K562 (cell line): ENCODE measurements around the gene TMEM135. TPM values are rescaled to one million over a fixed set of nuclear protein-coding genes. Genes with fewer than 3 reads are reported as not detected.

Experiments
- ARID1B ChIP-seq: fragments of 450-650 bp; IDR thresholded peaks from 2 replicates; pipeline ENCODE4 v1.6.1; 2016; ENCODE audit warnings: antibody characterized with exemption, mild to moderate bottlenecking, inconsistent platforms
- CBFB ChIP-seq: sonication (generic); formaldehyde crosslinking; IDR thresholded peaks from 2 replicates; pipeline ENCODE4 v1.4.0; 2020; ENCODE audit warnings: mild to moderate bottlenecking, missing genetic modification reagents
- CCNT2 ChIP-seq: IDR thresholded peaks from 2 replicates; pipeline ENCODE4 v1.6.1; 2011; ENCODE audit warnings: borderline replicate concordance, low read depth, mild to moderate bottlenecking, moderate library complexity, mixed read lengths, low read length; ENCODE audit not compliant: insufficient read length; ENCODE audit errors: extremely low read depth
- DIDO1 ChIP-seq: fragments of 450-650 bp; IDR thresholded peaks from 2 replicates; pipeline ENCODE4 v1.6.1; 2016; ENCODE audit warnings: low read depth, missing biosample characterization, missing genetic modification characterization
- HNRNPK ChIP-seq: fragments of 200-400 bp; formaldehyde crosslinking; IDR thresholded peaks from one replicate; pipeline ENCODE4 v1.6.1; 2018; ENCODE audit warnings: mild to moderate bottlenecking, low read depth, low read length; ENCODE audit not compliant: poor library complexity, severe bottlenecking
- KAT2B ChIP-seq: IDR thresholded peaks from one replicate; pipeline ENCODE4 v1.6.1; 2012; ENCODE audit warnings: low read depth, mild to moderate bottlenecking, control low read depth, inconsistent platforms, low read length, moderate library complexity
- KLF6 ChIP-seq: fragments of 250-450 bp; sonication (Bioruptor Pico); IDR thresholded peaks from 2 replicates; pipeline ENCODE4 v1.4.0; 2020; ENCODE audit warnings: mild to moderate bottlenecking, moderate library complexity, borderline replicate concordance
- MAFF ChIP-seq: IDR thresholded peaks from 2 replicates; pipeline ENCODE4 v1.6.1; 2012; ENCODE audit warnings: low read length, improper control_type of control experiment
- MAFG ChIP-seq: fragments of 450-650 bp; conservative IDR thresholded peaks from 2 replicates; pipeline ENCODE4 v1.6.1; 2016; ENCODE audit warnings: missing genetic modification characterization, missing compliant biosample characterization
- MAFK ChIP-seq: IDR thresholded peaks from 2 replicates; pipeline ENCODE4 v1.6.1; 2011; ENCODE audit warnings: low read length, improper control_type of control experiment
- MEF2A ChIP-seq: IDR thresholded peaks from 2 replicates; pipeline ENCODE4 v1.6.1; 2011; ENCODE audit warnings: low read depth, mild to moderate bottlenecking, low read length, moderate library complexity; ENCODE audit not compliant: control insufficient read depth
- POLR2H ChIP-seq: IDR thresholded peaks from 2 replicates; pipeline ENCODE4 v1.6.1; 2016; ENCODE audit warnings: missing genetic modification characterization, low read depth, mild to moderate bottlenecking, control low read depth, missing compliant biosample characterization, moderate library complexity
- SMAD2 ChIP-seq: fragments of 150-350 bp; IDR thresholded peaks from 2 replicates; pipeline ENCODE4 v1.6.1; 2014; ENCODE audit warnings: low read depth, mild to moderate bottlenecking, low read length
- THRAP3 ChIP-seq: fragments of 450-650 bp; IDR thresholded peaks from 2 replicates; pipeline ENCODE4 v1.6.1; 2016; ENCODE audit warnings: mild to moderate bottlenecking, inconsistent platforms, borderline replicate concordance
- ZNF133 ChIP-seq: fragments of 250-450 bp; sonication (Bioruptor Pico); IDR thresholded peaks from 2 replicates; pipeline ENCODE4 v1.4.0; 2020; ENCODE audit warnings: mild to moderate bottlenecking
- ZNF239 ChIP-seq: fragments of 250-450 bp; sonication (Bioruptor Pico); IDR thresholded peaks from 2 replicates; pipeline ENCODE4 v1.4.0; 2020; ENCODE audit warnings: mild to moderate bottlenecking
- ZNF766 ChIP-seq: fragments of 200-800 bp; sonication (Bioruptor generic); conservative IDR thresholded peaks from 2 replicates; pipeline ENCODE4 v1.6.1; 2016; ENCODE audit warnings: missing genetic modification characterization, missing compliant biosample characterization
- ZSCAN32 ChIP-seq: fragments of 450-650 bp; formaldehyde crosslinking; IDR thresholded peaks from 2 replicates; pipeline ENCODE4 v1.4.0; 2020; ENCODE audit warnings: mild to moderate bottlenecking, moderate library complexity
- polyA plus RNA-seq, 8 experiments: library from polyadenylated mRNA; depleted of rRNA in 4 of 8; stranded (reverse) in 5 of 8; unstranded in 3 of 8; fragments of >200 nt; fragmentation: Nextera tagmentation in 2 of 8; fragmentation: Illumina TruSeq in 1 of 8; extraction: Ambion mirVana in 2 of 8; extraction: Trizol in 1 of 8; gene quantifications; 2 replicates each; pipeline versions ENCODE4 v1.2.1 to v1.2.3, GENCODE V29; 2011 to 2014; ENCODE audit warnings: inconsistent platforms in 1 of 8, missing spikeins in 1 of 8
- total RNA-seq, 7 experiments: library from RNA; depleted of rRNA in 6 of 7; stranded (reverse); fragments of >200 nt in 6 of 7; fragmentation: Illumina TruSeq in 2 of 7; extraction: Trizol in 2 of 7; gene quantifications; 2 replicates each; pipeline versions ENCODE4 v1.2.1 to v1.2.3, GENCODE V29; 2011 to 2021; ENCODE audit warnings: low replicate concordance in 1 of 7

Gene TMEM135
- total and polyA plus RNA-seq, 9 of the 15 experiments (the other 6 are each of a cell fraction or from before 2014, with no cell fraction given): 17.3 to 53.6 (median 24.9) TPM

DNA sequence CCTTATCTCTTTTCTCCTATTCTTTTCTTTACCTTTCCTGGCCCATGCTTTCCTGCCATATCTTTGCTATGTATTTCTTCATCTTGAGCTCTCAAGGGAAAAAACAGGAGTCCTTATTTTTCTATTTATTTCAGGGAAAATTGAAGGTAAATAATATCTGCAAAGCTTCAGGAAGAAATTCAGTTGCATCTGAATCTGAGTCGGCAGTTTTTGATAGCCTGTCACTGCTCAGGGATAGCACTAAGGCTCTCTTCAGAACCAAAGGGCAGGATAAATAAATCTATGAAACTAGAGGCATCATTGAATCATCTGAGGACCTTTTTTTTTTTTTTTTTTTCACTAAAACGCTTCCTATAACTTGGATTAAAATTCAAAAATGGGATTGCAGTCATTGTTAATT, 288.9 kb downstream of the TMEM135 start (continued):
- TF ChIP-seq ZSCAN32 (CRISPR knock-in tag) (no peak), ARID1B (no peak), CBFB (CRISPR knock-in tag) (no peak), CCNT2 (no peak), KAT2B (no peak), ZNF766 (CRISPR knock-in tag) (no peak), SMAD2 (no peak), ZNF239 (no peak), MAFK (peak; percentile 29; the same call in 1 of the 2 replicates), MEF2A (no peak), THRAP3 (no peak), MAFF (0 out of 2 replicates have a peak, but pooled peaks have one; percentile 15), POLR2H (tag) (no peak), DIDO1 (no peak), HNRNPK (no peak), ZNF133 (CRISPR knock-in tag) (no peak), KLF6 (CRISPR knock-in tag) (no peak), MAFG (tag) (peak; percentile 30; the same call in 1 of the 2 replicates)
